Neural cell (in vitro differentiated cells): Measurements from ENCODE around the gene KCNJ4. TPM values are rescaled to one million over a fixed set of nuclear protein-coding genes. Genes with fewer than 3 reads are reported as not detected.

Source experiments
- H2AFZ ChIP-seq: fragments of 200-600, 300-800 bp; sonication (generic), shearing (Covaris generic); 2 replicates; pipeline ENCODE4 v1.6.0; 2014; ENCODE audit warnings: low read depth, mild to moderate bottlenecking, antibody characterized with exemption, low read length, moderate library complexity
- H3F3A ChIP-seq: fragments of 200-600 bp; shearing (Covaris generic); 2 replicates; pipeline ENCODE4 v1.6.1; 2016; ENCODE audit warnings: mild to moderate bottlenecking, moderate library complexity, mixed read lengths, antibody characterized with exemption, low read length; ENCODE audit not compliant: insufficient read depth, poor library complexity, severe bottlenecking
- H3K27ac ChIP-seq: fragments of 200-600, 300-800 bp; sonication (generic), shearing (Covaris generic); 2 replicates; pipeline ENCODE4 v1.5.1; 2014; ENCODE audit warnings: mild to moderate bottlenecking, low read length, moderate library complexity
- H3K27me3 ChIP-seq: fragments of 300-800, 200-600 bp; sonication (generic), shearing (Covaris generic); 2 replicates; pipeline ENCODE4 v1.6.0; 2014; ENCODE audit warnings: mild to moderate bottlenecking, low read depth, low read length, moderate library complexity; ENCODE audit not compliant: insufficient read depth
- H3K36me3 ChIP-seq: fragments of 300-800, 200-600 bp; sonication (generic), shearing (Covaris generic); 2 replicates; pipeline ENCODE4 v1.5.1; 2014; ENCODE audit warnings: mild to moderate bottlenecking, antibody characterized with exemption, low read length, moderate library complexity; ENCODE audit not compliant: insufficient read depth
- H3K4me2 ChIP-seq: fragments of 300-800, 200-600 bp; sonication (generic), shearing (Covaris generic); 2 replicates; pipeline ENCODE4 v1.6.0; 2014; ENCODE audit warnings: mild to moderate bottlenecking, low read length
- H3K4me3 ChIP-seq: fragments of 300-800, 200-600 bp; sonication (generic), shearing (Covaris generic); 2 replicates; pipeline ENCODE4 v1.5.1; 2014; ENCODE audit warnings: mild to moderate bottlenecking, low read length, moderate library complexity
- H3K79me2 ChIP-seq: fragments of 200-600 bp; shearing (Covaris generic); replicated peaks from 2 replicates; pipeline ENCODE4 v1.6.0; 2014; ENCODE audit warnings: mild to moderate bottlenecking, low read length, moderate library complexity; ENCODE audit not compliant: insufficient read depth
- H3K9ac ChIP-seq: fragments of 300-800, 200-600 bp; sonication (generic), shearing (Covaris generic); 2 replicates; pipeline ENCODE4 v1.6.1; 2016; ENCODE audit warnings: mild to moderate bottlenecking, low read length, mixed read lengths
- H3K9me2 ChIP-seq: fragments of 200-600 bp; shearing (Covaris generic); 2 replicates; pipeline ENCODE4 v1.6.1; 2016; ENCODE audit warnings: mild to moderate bottlenecking, low read length, mixed read lengths; ENCODE audit not compliant: insufficient read depth
- H3K9me3 ChIP-seq: fragments of 200-600, 300-800 bp; sonication (generic), shearing (Covaris generic); 2 replicates; pipeline ENCODE4 v1.6.1; 2016; ENCODE audit warnings: mild to moderate bottlenecking, mixed run types, low read length, moderate library complexity, mixed read lengths
- H4K20me1 ChIP-seq: fragments of 200-600 bp; shearing (Covaris generic); 2 replicates; pipeline ENCODE4 v1.6.1; 2016; ENCODE audit warnings: mild to moderate bottlenecking, mixed run types; ENCODE audit not compliant: insufficient read depth
- CTCF ChIP-seq: fragments of 450-650 bp; IDR thresholded peaks from 2 replicates; pipeline ENCODE4 v1.5.1; 2014; ENCODE audit warnings: antibody characterized with exemption, mild to moderate bottlenecking, moderate library complexity; ENCODE audit not compliant: poor library complexity, severe bottlenecking
- EP300 ChIP-seq: fragments of 450-650 bp; conservative IDR thresholded peaks from 2 replicates; pipeline ENCODE4 v1.6.1; 2014; ENCODE audit warnings: antibody characterized with exemption, mild to moderate bottlenecking, moderate library complexity; ENCODE audit not compliant: poor library complexity, severe bottlenecking
- EZH2 ChIP-seq: fragments of 200-600, 300-800 bp; shearing (Covaris generic), sonication (generic); IDR thresholded peaks from 2 replicates; pipeline ENCODE4 v1.6.1; 2014; ENCODE audit warnings: antibody characterized with exemption, low read length, borderline replicate concordance, mild to moderate bottlenecking; ENCODE audit not compliant: insufficient read depth, poor library complexity, severe bottlenecking
- MXI1 ChIP-seq: fragments of 450-650 bp; conservative IDR thresholded peaks from 2 replicates; pipeline ENCODE4 v1.6.1; 2014; ENCODE audit warnings: antibody characterized with exemption, mild to moderate bottlenecking; ENCODE audit not compliant: poor library complexity, severe bottlenecking
- POLR2AphosphoS5 ChIP-seq: IDR thresholded peaks from 2 replicates; pipeline ENCODE4 v1.6.1; 2012
- RAD21 ChIP-seq: fragments of 450-650 bp; conservative IDR thresholded peaks from 2 replicates; pipeline ENCODE4 v1.6.1; 2014; ENCODE audit warnings: antibody characterized with exemption, mild to moderate bottlenecking, moderate library complexity
- REST ChIP-seq: IDR thresholded peaks from 2 replicates; pipeline ENCODE4 v1.6.1; 2012; ENCODE audit warnings: borderline replicate concordance
- SMC3 ChIP-seq: fragments of 450-650 bp; conservative IDR thresholded peaks from 2 replicates; pipeline ENCODE4 v1.6.1; 2014; ENCODE audit warnings: antibody characterized with exemption, mild to moderate bottlenecking, moderate library complexity; ENCODE audit not compliant: poor library complexity
- TAF1 ChIP-seq: IDR thresholded peaks from 2 replicates; pipeline ENCODE4 v1.6.1; 2012; ENCODE audit warnings: low read depth
- polyA plus RNA-seq: library from polyadenylated mRNA; depleted of rRNA; stranded (reverse); fragments of >200 nt; gene quantifications from 2 replicates; pipeline ENCODE4 v1.2.3, GENCODE V29; 2014

KCNJ4 gene
- polyA plus RNA-seq, 1 donor from 2014 or later: 1.7 TPM

GRCh38 chr22:38418589-38418988 lies 36.4 kb downstream of the KCNJ4 start:
- Histone ChIP-seq H3K79me2 (no peaks in the 10 kb centered on the region), H3K9me2 (no peaks in the 10 kb centered on the region), H3K4me3 (no peak overlapping the region)

GRCh38 chr22:38417252-38418060 lies 37.5 kb downstream of the KCNJ4 start:
- no peaks in the 10 kb centered on the region for H3K9me2 ChIP-seq
- no peak overlapping the region for H3K27ac ChIP-seq
- no peaks in the 10 kb centered on the region for H3K36me3 ChIP-seq
- TF ChIP-seq EZH2 (no peak), TAF1 (no peak), CTCF (no peak), SMC3 (no peak), POLR2AphosphoS5 (no peak), EP300 (no peak), REST (no peak), MXI1 (no peak), RAD21 (no peak)
- H2AFZ ChIP-seq: no peak overlapping the region
- H3K4me2 ChIP-seq: no peak overlapping the region
- no peaks in the 10 kb centered on the region for H3F3A ChIP-seq
- H3K79me2 ChIP-seq: no peaks in the 10 kb centered on the region
- H3K27me3 ChIP-seq: no peaks in the 10 kb centered on the region
- no peak overlapping the region for H3K4me3 ChIP-seq
- H3K9ac ChIP-seq: no peak overlapping the region
- no peaks in the 10 kb centered on the region for H4K20me1 ChIP-seq
- H3K9me3 ChIP-seq: no peaks in the 10 kb centered on the region

More at GRCh38 chr22:38418589-38418988, 36.4 kb downstream of the KCNJ4 start:
- Histone ChIP-seq H4K20me1 (no peaks in the 10 kb centered on the region), H3F3A (no peaks in the 10 kb centered on the region), H3K4me2 (no peak overlapping the region), H3K9me3 (no peaks in the 10 kb centered on the region), H3K36me3 (no peaks in the 10 kb centered on the region), H3K27ac (no peak overlapping the region), H2AFZ (no peak overlapping the region), H3K27me3 (no peaks in the 10 kb centered on the region), H3K9ac (no peak overlapping the region)
- TF ChIP-seq SMC3 (no peak), EP300 (no peak), MXI1 (no peak), REST (no peak), RAD21 (no peak)
